ENCODE results near the gene TESMIN.

Gene TESMIN

GRCh38 chr11:68683121-68683520, 68.2 kb downstream of the TESMIN start:
- no peak for DNase-seq (ENCODE audit: low spot score)

GRCh38 chr11:68682531-68682961, 68.8 kb downstream of the TESMIN start:
- no peak for DNase-seq (ENCODE audit: low spot score)

GRCh38 chr11:68680541-68681231, 70.6 kb downstream of the TESMIN start:
- no peak for DNase-seq (ENCODE audit: low spot score)

GRCh38 chr11:68678031-68678441, 73.3 kb downstream of the TESMIN start:
- DNase-seq (ENCODE audit: low spot score), result no peak

GRCh38 chr11:68677432-68677831, 73.9 kb downstream of the TESMIN start:
- DNase-seq (ENCODE audit: low spot score), result no peak

- DNase-seq (ENCODE audit: low spot score), result no peak
Observed at GRCh38 chr11:68674461-68674860, 76.9 kb downstream of the TESMIN start.

- DNase-seq (ENCODE audit: low spot score), result no peak
Observed at GRCh38 chr11:68673991-68674390, 77.3 kb downstream of the TESMIN start.

GRCh38 chr11:68673306-68673945, 77.9 kb downstream of the TESMIN start:
- no peak for DNase-seq (ENCODE audit: low spot score)

- no peak for DNase-seq (ENCODE audit: low spot score)
Observed at GRCh38 chr11:68670208-68670992, 80.9 kb downstream of the TESMIN start.

GRCh38 chr11:68669301-68670090, 81.8 kb downstream of the TESMIN start:
- DNase-seq (ENCODE audit: low spot score), result no peak

GRCh38 chr11:68667511-68668500, 83.5 kb downstream of the TESMIN start:
- no peak for DNase-seq (ENCODE audit: low spot score)

- no peak for DNase-seq (ENCODE audit: low spot score)
Observed at GRCh38 chr11:68666849-68667248, 84.5 kb downstream of the TESMIN start.

GRCh38 chr11:68665436-68665835, 85.9 kb downstream of the TESMIN start:
- no peak for DNase-seq (ENCODE audit: low spot score)

GRCh38 chr11:68664906-68665305, 86.4 kb downstream of the TESMIN start:
- no peak for DNase-seq (ENCODE audit: low spot score)

GRCh38 chr11:68664141-68664540, 87.2 kb downstream of the TESMIN start:
- DNase-seq (ENCODE audit: low spot score), result no peak

GRCh38 chr11:68663482-68664010, 87.8 kb downstream of the TESMIN start:
- no peak for DNase-seq (ENCODE audit: low spot score)

- no peak for DNase-seq (ENCODE audit: low spot score)
Observed at GRCh38 chr11:68661697-68662603, 89.4 kb downstream of the TESMIN start.

GRCh38 chr11:68661014-68661413, 90.3 kb downstream of the TESMIN start:
- DNase-seq (ENCODE audit: low spot score), result no peak

- DNase-seq (ENCODE audit: low spot score), result no peak
Observed at GRCh38 chr11:68660066-68660810, 91.1 kb downstream of the TESMIN start.

Measured in HuH-7.5 (cell line).